GM19099 (cell line): ENCODE measurements around the gene CNTNAP2.

Experiments
- POLR2A ChIP-seq: IDR thresholded peaks from 3 replicates; pipeline ENCODE4 v1.6.1; 2011; ENCODE audit warnings: low read depth; ENCODE audit not compliant: insufficient read length; ENCODE audit errors: extremely low read depth

The CNTNAP2 gene

DNA sequence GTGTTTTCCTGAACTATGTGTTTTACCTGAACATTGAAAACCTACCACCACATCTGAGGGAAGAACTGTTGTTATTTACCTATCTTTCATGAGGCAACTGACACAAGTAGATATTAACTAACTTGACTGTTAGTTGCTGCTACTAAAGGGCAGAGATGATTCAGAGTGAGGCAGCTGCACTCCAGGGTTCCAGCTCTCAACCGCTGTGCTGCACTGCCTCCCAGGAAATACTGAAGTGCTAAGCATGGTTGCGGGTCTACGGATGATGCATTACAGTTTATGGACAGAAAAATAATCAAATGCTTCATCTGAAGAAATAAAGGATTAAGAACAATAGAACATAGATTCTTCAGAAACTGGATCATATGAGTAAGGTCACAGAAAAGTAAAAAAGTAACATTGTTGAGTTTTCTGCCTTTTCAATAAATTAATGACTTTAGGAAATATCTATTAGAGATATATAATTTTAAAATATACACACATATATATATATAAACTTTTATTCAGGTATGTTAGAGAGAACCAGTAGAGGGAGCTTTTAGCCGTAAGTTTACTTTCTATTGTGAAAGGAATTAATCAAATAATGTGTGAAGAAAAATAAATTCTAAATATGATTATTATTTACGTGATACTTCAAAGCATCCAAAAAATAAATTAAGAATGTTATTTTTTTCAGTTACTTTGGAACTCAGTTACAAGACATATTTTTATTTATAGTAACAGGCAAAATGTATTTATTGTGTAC is 620.0 kb downstream of the CNTNAP2 start:
- TF ChIP-seq POLR2A = no peak

DNA sequence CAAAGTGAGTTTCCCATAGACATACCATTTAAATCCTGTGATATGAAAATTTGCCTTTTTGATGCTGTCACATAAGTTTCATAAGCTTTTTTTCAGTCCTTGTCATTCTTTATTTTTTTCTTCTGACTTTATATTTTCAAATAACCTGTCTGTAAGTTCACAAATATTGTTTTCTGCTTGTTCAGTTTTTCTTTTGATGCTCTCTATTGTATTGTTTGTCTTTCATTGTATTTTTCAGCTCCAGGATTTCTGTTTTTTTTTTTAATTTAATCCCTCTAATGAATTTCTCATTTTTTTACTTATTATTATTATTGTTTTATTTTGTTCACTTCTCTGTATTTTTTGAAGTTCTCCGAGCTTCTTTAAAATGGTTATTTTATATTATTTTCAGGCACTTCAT is 623.4 kb downstream of the CNTNAP2 start:
- TF ChIP-seq POLR2A = no peak

DNA sequence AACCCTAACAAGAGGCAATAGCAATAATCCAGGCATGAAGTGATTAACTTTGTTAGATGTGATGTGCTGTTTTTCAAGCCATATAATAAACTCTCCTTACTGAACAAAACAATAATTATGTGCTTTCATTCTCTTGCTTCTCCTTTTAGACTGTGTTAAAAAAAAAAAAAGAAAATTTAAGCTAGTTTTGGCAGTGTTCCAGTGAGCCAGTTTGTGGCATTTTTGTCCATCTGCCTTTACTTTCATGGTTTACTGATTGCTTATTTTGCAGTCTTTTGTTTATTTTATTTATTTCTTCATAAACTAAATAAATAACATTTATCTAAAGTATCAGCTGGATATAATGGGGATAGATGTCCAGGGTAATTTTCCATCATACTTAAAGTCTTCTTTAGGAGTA is 625.3 kb downstream of the CNTNAP2 start:
- no peak for TF ChIP-seq POLR2A

DNA sequence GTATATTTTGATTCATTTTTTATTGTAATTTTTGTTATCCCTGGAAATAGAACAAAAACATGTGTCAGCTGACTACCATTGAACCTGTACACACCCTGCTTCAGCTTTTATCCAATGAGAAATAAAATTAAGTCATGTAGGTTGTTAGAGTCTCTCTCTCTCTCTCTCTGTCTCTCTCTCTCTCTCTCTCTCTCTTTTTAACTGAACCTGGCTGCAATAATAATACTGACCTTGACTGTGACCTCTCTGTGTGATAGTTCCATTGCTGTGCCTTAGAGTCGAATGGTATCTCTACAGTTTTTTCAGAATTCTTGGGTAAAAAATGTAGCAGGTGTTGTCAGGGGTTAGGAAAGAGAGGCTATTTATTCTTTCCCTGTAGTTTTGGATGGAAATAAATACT is 637.8 kb downstream of the CNTNAP2 start:
- no peak for TF ChIP-seq POLR2A

DNA sequence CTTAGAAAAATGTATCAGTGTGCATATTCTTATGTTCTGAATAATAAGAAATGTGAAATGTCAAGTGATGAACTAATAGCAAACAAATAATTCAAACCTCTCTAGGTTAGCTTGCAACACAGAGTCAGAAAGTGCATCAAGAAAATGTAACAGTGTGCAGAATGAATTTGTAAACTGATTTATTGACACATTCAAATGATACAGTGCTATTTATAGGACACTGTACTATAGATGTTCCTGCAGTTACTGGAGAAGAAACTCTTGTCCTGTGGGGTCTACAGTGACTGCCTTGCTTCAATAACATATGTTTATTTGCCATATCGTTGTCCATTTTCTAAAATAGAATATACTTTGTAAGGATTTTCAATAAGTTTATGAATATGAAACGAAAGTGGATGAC is 639.0 kb downstream of the CNTNAP2 start:
- TF ChIP-seq POLR2A = no peak

DNA sequence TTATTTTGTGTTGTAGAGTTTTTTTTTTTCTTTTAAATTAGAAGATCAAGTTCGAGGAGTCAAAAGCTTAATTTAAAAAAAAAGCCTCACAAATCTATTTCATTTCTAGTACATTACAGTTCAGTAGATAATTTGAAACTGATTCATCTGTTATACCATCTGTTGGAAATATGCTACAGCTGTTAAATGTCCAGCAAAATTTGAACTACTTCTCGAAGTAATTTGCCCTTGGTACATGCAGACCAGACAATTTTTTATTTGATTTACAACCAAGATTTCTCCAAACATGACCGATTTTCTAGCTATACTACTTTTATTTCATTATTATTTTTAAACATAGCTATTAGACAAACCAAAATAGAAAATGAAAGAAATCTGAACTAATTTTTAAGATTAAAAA is 647.9 kb downstream of the CNTNAP2 start:
- no peak for TF ChIP-seq POLR2A

DNA sequence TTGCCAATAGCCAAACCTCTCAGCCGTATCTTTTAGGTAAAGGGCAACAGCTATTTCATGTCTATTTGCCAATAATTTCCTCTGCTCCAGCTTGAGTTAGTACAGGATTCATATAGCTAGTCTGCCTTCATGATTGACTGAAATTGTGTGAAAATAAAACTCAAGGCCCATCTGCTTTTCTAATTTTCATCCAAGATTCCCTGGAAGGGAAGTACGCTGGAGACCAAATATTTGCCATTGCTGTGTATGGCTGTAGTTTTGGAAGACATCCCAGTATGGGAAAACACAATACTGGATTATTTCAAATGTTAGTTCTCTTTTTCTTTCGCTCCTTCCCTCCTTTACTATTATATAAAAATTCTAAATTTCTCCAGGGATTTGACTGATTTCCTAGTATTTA is 652.4 kb downstream of the CNTNAP2 start:
- TF ChIP-seq POLR2A = no peak

DNA sequence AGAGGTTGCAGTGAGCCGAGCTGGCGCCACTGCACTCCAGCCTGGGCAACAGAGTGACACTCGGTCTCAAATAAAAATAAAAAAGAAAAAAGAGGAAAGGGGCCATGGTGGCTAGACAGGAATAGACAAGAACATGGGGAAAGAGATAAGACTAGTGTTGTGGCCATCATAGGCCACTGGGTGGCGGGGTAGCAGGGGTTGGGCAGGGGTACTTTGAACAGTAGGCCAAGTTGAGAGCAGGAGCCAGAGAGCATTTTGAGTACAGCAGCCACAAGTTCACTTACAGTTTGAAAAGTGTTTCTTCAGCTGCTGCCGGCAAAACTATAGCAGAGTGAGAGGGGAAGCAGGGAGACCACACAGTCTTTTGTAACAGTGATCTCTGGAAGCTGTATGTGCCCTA is 656.0 kb downstream of the CNTNAP2 start:
- no peak for TF ChIP-seq POLR2A

DNA sequence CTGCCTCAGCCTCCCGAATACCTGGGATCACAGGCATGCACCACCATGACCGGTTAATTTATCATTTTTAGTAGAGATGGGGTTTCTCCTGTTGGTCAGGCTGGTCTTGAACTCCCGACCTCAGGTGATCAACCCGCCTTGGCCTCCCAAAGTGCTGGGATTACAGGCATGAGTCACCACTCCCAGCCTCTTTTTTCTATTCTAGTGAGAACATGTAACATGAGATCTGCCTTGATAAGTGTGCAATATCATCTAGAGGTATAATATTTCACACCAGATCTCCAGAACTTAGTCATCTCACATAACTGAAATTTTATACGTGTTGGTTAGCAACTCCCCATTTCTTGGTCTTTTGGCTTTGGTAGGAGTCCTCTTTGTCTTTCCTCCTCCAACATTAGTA is 656.9 kb downstream of the CNTNAP2 start:
- TF ChIP-seq POLR2A = no peak

DNA sequence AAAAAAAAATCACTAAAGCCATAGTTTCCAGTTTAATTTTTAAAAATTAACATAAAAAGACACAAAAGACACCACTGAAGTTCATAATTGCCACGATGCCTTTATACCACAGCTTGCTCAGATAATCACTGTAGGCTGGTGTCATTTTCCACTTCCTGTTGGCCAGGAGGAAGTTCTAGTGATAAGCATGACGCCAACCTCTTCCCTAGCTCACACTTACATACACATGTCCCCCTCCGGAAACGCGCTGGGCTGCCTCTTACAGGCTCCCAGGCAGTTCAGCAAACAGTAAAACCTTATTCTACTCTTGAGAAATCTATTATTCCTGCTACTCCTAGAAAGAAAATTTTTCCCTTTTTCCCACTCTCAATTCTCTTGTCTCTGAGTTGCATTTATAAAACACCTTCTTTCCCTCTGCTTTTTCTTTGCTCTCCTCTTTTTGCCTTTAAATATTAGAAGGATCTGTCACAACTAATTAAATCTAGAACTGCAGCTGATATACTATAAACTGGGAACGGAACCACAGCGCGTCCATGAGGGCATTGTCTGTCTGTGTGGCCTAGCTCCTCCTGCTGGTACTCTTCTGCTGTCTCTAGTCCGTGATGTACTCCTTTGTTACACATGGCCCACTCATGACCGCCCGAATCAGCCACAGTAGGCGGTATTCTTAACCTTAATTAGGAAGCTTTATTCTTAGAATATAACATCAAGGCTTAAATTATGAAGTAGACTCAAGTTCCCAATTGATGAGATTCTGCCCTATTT is 664.9 kb downstream of the CNTNAP2 start:
- no peak for TF ChIP-seq POLR2A

DNA sequence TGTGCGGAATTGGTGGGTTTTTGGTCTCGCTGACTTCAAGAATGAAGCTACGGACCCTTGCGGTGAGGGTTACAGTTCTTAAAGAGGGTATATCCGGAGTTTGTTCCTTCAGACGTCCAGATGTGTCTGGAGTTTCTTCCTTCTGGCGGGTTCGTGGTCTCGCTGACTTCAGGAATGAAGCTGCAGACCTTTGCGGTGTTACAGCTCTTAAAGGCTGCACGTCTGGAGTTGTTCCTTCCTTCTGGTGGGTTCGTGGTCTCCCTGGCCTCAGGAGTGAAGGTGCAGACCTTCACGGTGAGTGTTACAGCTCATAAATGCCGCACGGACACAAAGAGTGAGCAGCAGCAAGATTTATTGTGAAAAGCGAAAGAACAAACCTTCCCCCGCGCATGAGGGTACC is 670.7 kb downstream of the CNTNAP2 start:
- no peak for TF ChIP-seq POLR2A

DNA sequence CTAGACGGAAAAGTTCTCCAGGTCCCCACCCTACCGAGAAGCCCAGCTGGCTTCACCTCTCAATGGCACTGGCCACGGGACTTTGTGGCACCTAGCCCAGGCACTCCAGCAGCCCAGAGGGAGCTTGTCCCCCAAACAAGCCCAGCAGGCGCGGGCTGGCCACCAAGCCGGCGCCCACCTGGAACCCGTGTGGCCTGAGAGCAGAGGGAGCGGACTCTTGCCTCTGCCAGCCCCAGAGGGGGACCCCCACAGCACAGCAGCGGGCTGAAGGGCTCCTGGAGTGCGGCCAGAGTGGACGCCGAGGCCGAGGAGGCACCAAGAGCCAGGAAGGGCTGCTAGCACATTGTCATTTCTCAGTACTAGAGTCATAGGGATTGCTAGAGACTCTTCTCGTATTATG is 671.4 kb downstream of the CNTNAP2 start:
- TF ChIP-seq POLR2A = no peak

DNA sequence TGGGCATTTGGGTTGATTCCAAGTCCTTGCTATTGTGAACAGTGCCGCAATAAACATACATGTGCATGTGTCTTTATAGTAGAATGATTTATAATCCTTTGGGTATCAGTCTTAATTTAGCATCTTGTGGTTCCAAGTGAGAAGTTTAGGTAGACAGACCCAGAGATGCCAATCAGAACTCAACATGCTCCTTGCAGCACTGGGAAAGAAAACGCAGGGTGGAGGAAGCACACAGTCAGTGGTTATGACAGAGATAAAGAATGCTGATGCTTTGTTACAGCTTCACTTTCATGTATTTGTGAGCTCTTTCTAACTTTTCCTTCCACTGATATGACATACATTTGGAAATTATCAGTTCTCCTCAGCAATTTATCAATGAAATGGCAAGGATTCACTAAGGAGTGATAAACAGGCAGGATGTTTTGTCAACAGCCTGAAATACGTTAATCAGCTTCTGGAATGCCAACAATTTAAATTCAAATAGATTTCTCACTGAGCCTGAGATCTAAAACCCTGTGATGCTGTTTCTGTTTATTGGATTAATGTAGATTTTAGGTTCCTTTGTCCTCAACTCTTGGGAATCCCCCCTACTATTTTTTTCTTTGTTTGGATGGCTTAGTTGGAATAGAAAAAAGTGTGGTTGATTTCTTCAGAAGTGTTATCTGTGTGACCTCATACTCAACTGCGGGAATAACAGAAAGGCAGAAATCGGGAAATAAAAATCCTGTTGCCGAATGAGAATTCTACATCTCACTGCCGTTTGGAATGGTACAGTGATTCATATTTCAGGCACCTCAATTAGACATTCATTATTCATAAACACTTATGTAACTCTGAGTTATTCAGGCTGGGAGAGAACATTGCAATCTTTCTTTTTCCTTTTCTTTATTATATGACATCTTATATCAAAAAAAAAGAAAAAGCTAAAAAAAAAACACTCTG is 675.0 kb downstream of the CNTNAP2 start:
- no peak for TF ChIP-seq POLR2A

DNA sequence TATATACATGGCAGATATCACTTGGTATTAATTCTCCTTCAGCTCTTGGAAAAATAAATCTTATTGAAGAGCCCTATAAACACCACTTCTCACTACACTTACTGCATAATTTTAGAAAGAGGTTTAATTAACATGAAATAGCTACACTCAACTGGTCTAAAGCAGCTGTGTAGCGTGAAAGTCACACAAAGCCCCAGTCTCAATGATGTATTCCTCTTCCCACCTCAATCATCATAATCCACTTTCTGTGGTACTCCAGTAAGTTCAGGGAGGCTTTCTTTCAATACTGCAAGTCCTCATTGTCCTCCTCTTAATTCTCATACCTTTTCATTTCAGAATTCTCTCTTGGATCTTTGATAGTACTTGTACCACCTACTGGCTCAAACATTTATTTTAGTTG is 688.0 kb downstream of the CNTNAP2 start:
- no peak for TF ChIP-seq POLR2A

DNA sequence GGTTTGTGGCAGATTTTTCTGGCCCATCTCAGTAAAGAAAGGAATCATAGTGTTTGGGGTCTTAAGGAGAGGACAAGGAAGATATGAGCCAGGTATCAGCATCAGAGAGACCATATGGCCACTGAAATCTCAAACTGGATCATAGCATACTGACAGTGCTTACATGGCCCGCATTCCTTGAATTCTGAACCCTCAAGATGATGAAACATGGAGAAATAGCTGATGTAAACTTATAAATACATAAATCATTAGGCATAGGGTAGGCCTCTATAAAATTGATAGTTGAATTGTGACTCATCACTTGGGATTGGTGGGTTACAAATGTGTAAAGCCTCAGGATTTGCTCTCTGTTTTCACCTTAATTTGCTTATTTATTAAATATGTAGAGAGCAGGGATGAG is 688.5 kb downstream of the CNTNAP2 start:
- TF ChIP-seq POLR2A = no peak

DNA sequence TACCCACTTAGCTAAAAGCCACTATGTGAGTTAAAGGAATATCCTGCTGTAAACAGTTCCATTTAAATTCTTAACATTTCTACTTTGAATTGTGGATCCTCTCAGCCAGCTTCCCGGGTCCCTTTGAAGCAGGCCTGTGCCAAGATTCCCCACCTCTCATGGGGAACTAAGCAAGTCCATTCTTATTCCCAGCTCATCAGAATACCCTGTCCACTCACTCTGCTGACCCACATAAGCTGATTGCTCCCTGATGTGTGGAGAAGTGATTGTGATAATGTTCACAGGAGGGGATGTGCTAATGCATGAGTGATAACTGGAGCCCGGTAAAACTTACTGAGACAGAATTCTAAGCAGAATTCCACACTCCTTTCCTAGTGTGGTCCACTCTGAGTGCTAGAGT is 709.7 kb downstream of the CNTNAP2 start:
- no peak for TF ChIP-seq POLR2A

DNA sequence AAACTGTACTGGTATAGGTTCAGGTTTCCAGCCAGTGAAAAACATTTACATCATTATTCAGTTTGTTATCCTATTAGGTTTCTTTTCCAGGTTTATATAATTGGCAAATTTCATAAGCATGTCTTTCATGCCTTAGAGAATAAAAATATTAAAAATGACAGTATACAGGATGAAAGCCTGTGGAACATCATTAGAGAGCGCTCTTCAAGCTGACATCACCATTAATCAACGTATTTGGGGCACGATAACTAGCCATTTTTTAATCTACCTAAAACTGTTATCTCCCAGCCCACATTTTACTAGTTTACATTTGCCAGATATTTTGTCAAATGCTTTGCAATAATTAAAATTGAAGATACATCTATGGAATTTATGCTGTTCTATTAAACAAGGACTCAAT is 714.1 kb downstream of the CNTNAP2 start:
- no peak for TF ChIP-seq POLR2A
